IPS-18c (cell line): ENCODE data around the gene ATP6V0C.
A peak's percentile ranks its signal among the peaks of the same experiment; 100 is the strongest.
"Not testable (repeated sequence)": the region's sequence is repeated elsewhere in the genome, so short reads cannot be mapped to it uniquely, and the experiment has no call there.

ENCODE experiments used
- H3K4me3 ChIP-seq: 2 replicates; pipeline ENCODE4 v1.7.0; 2013; ENCODE audit warnings: low read depth, mild to moderate bottlenecking, low read length, moderate library complexity; ENCODE audit not compliant: insufficient read depth
- H3K9me3 ChIP-seq: one replicate; pipeline ENCODE4 v1.6.1; 2013; ENCODE audit warnings: mild to moderate bottlenecking, low read length, moderate library complexity; ENCODE audit not compliant: control insufficient read depth, insufficient read depth

Gene ATP6V0C

GRCh38 chr16:2529961-2530628 lies 16.3 kb downstream of the ATP6V0C start:
- Histone ChIP-seq H3K9me3 (no peaks in the 10 kb centered on the region), H3K4me3 (no peak overlapping the region)

GRCh38 chr16:2530629-2531318 lies 17.0 kb downstream of the ATP6V0C start:
- H3K4me3 ChIP-seq: peak overlapping the region; percentile 71; the same call in 1 of the 2 replicates
- H3K9me3 ChIP-seq: no peaks in the 10 kb centered on the region

- H3K4me3 ChIP-seq: peak within 1 kb of the TSS; percentile 71
- H3K9me3 ChIP-seq: no peaks in the 10 kb centered on the region
Measured at GRCh38 chr16:2531371-2531695, 17.6 kb downstream of the ATP6V0C start, which contains the start of gene CEMP1. Gene CEMP1 (minus strand): TSS chr16:2531408. CDS start chr16:2531073, 335 bp downstream.

GRCh38 chr16:2531696-2532493 lies 18.1 kb downstream of the ATP6V0C start:
- Histone ChIP-seq H3K4me3 (peak overlapping the region; percentile 71), H3K9me3 (no peaks in the 10 kb centered on the region)

GRCh38 chr16:2532494-2533141 lies 18.9 kb downstream of the ATP6V0C start:
- H3K9me3 ChIP-seq: no peaks in the 10 kb centered on the region
- H3K4me3 ChIP-seq: peak overlapping the region; percentile 71

- peak overlapping the region; percentile 71; the same call in 1 of the 2 replicates for H3K4me3 ChIP-seq
- not testable (repeated sequence) for H3K9me3 ChIP-seq
Measured at GRCh38 chr16:2533142-2533755, 19.5 kb downstream of the ATP6V0C start.

GRCh38 chr16:2533912-2534311 lies 20.2 kb downstream of the ATP6V0C start:
- no peaks in the 10 kb centered on the region for H3K9me3 ChIP-seq
- H3K4me3 ChIP-seq: no peak overlapping the region

- H3K4me3 ChIP-seq, H3K9me3 ChIP-seq: not testable (repeated sequence)
Measured at GRCh38 chr16:2534335-2534734, 20.6 kb downstream of the ATP6V0C start.

- Histone ChIP-seq H3K9me3 (no peaks in the 10 kb centered on the region), H3K4me3 (no peak overlapping the region)
Measured at GRCh38 chr16:2535625-2536013, 21.9 kb downstream of the ATP6V0C start.

- H3K4me3 ChIP-seq: peak within 1 kb of the TSS; percentile 59
- no peaks in the 10 kb centered on the region for H3K9me3 ChIP-seq
Measured at GRCh38 chr16:2537451-2538379, 24.0 kb downstream of the ATP6V0C start, which contains the start of gene PDPK1. Gene PDPK1 (plus strand): TSS chr16:2538021. CDS start chr16:2538113, 92 bp downstream.

- H3K9me3 ChIP-seq, H3K4me3 ChIP-seq: not testable (repeated sequence)
Measured at GRCh38 chr16:2539192-2539844, 25.6 kb downstream of the ATP6V0C start.

GRCh38 chr16:2539845-2540458 lies 26.2 kb downstream of the ATP6V0C start:
- H3K9me3 ChIP-seq, H3K4me3 ChIP-seq: not testable (repeated sequence)

GRCh38 chr16:2540912-2541311 lies 27.2 kb downstream of the ATP6V0C start:
- not testable (repeated sequence) for H3K4me3 ChIP-seq, H3K9me3 ChIP-seq

GRCh38 chr16:2541409-2541808 lies 27.7 kb downstream of the ATP6V0C start:
- H3K4me3 ChIP-seq, H3K9me3 ChIP-seq: not testable (repeated sequence)

- H3K4me3 ChIP-seq, H3K9me3 ChIP-seq: not testable (repeated sequence)
Measured at GRCh38 chr16:2543771-2544170, 30.0 kb downstream of the ATP6V0C start.
